ENCODE data around the gene CCDC78. TPM values are rescaled to one million over a fixed set of nuclear protein-coding genes. Genes with fewer than 3 reads are reported as not detected.

The CCDC78 gene
- total and polyA plus RNA-seq, 2 of the 13 experiments (the other 11 are each of a cell fraction or from before 2014, with no cell fraction given), result 0.53 to 1.5 TPM

DNA sequence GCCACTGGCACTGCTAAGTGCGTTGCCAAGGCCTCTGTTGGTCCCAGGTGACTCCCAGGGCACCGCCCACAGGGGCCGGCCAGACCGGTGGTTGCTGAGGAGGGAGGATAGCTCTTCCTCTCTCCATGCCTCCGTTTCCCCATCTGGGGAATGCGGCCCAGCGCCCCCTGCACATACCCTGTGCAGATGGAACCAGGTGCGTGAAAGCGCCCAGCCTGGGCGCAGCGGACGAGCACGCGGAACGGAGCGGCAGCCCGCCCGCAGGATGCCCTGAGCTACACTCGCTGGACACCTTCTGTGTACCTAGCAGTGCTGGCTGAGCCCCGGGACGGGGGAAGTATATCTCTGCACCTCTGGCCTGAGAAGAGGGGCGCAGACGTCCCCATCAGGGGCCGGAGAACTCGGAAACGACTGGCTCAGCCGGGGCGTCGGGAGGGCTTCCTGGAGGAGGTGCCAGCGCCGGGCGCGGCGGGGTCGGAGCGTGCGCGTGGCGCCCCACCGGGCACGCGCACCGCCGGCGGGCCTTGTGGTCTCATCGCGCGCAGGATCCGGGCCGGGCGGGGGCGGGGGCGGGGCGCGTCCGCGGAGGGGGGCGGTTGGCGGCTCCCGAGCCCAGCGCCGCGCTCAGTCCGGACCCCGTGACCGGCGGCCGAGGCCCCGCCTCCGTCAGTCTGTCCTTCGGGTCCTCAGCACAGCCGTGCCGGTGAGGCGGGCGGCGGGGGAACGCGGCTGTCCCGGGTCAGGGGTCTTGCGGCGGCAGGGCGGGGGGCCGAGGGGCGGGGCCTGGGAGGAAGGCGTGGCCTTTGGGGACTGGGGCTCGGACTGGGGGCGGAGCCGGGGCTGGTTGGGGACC is at the start of gene CCDC78, which contains the start of gene HAGHL (continued):
- TF ChIP-seq, protein P1, sequence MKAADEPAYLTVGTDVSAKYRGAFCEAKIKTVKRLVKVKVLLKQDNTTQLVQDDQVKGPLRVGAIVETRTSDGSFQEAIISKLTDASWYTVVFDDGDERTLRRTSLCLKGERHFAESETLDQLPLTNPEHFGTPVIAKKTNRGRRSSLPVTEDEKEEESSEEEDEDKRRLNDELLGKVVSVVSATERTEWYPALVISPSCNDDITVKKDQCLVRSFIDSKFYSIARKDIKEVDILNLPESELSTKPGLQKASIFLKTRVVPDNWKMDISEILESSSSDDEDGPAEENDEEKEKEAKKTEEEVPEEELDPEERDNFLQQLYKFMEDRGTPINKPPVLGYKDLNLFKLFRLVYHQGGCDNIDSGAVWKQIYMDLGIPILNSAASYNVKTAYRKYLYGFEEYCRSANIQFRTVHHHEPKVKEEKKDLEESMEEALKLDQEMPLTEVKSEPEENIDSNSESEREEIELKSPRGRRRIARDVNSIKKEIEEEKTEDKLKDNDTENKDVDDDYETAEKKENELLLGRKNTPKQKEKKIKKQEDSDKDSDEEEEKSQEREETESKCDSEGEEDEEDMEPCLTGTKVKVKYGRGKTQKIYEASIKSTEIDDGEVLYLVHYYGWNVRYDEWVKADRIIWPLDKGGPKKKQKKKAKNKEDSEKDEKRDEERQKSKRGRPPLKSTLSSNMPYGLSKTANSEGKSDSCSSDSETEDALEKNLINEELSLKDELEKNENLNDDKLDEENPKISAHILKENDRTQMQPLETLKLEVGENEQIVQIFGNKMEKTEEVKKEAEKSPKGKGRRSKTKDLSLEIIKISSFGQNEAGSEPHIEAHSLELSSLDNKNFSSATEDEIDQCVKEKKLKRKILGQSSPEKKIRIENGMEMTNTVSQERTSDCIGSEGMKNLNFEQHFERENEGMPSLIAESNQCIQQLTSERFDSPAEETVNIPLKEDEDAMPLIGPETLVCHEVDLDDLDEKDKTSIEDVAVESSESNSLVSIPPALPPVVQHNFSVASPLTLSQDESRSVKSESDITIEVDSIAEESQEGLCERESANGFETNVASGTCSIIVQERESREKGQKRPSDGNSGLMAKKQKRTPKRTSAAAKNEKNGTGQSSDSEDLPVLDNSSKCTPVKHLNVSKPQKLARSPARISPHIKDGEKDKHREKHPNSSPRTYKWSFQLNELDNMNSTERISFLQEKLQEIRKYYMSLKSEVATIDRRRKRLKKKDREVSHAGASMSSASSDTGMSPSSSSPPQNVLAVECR (CRISPR knock-in tag; IDR thresholded peaks at IDR 0.05; ENCODE audit: borderline replicate concordance), result 0 out of 2 replicates have a peak, but pooled peaks have one; percentile 38
- TF ChIP-seq SPEN (CRISPR knock-in tag; IDR thresholded peaks at IDR 0.05; ENCODE audit: low read depth) (no peak; the same call in 1 of the 2 replicates), ERF (CRISPR knock-in tag; IDR thresholded peaks at IDR 0.05) (no peak), ZNF543 (CRISPR knock-in tag; IDR thresholded peaks at IDR 0.05) (no peak), SALL2 (CRISPR knock-in tag; IDR thresholded peaks at IDR 0.05) (0 out of 2 replicates have a peak, but pooled peaks have one; percentile 25), ZNF776 (CRISPR knock-in tag; IDR thresholded peaks at IDR 0.05) (peak; percentile 26; the same call in 1 of the 2 replicates), PHF5A (CRISPR knock-in tag; IDR thresholded peaks at IDR 0.05; ENCODE audit: low read depth, unreplicated experiment) (no peak), CREM (IDR thresholded peaks at IDR 0.05) (no peak), CREM (CRISPR knock-in tag; IDR thresholded peaks at IDR 0.05) (no peak), PRMT3 (CRISPR knock-in tag; IDR thresholded peaks at IDR 0.05; ENCODE audit: borderline replicate concordance, low read depth) (no peak), ZNF839 (CRISPR knock-in tag; IDR thresholded peaks at IDR 0.05; ENCODE audit: borderline replicate concordance) (no peak), IKZF4 (CRISPR knock-in tag; IDR thresholded peaks at IDR 0.05; ENCODE audit: borderline replicate concordance, low read depth, not compliant biosample characterization) (no peak), TOE1 (CRISPR knock-in tag; IDR thresholded peaks at IDR 0.05) (no peak), CCAR2 (optimal IDR thresholded peaks at IDR 0.05; ENCODE audit: low read depth, low read length) (no peak), ZNF788 (CRISPR knock-in tag; IDR thresholded peaks at IDR 0.05; ENCODE audit: borderline replicate concordance) (0 out of 2 replicates have a peak, but pooled peaks have one; percentile 34), ZNF781 (CRISPR knock-in tag; IDR thresholded peaks at IDR 0.05; ENCODE audit: borderline replicate concordance, not compliant biosample characterization) (no peak)
- TF ChIP-seq, protein P2, sequence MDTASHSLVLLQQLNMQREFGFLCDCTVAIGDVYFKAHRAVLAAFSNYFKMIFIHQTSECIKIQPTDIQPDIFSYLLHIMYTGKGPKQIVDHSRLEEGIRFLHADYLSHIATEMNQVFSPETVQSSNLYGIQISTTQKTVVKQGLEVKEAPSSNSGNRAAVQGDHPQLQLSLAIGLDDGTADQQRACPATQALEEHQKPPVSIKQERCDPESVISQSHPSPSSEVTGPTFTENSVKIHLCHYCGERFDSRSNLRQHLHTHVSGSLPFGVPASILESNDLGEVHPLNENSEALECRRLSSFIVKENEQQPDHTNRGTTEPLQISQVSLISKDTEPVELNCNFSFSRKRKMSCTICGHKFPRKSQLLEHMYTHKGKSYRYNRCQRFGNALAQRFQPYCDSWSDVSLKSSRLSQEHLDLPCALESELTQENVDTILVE (CRISPR knock-in tag; IDR thresholded peaks at IDR 0.05), result 0 out of 2 replicates have a peak, but pooled peaks have one; percentile 36
- TF ChIP-seq, protein P3, sequence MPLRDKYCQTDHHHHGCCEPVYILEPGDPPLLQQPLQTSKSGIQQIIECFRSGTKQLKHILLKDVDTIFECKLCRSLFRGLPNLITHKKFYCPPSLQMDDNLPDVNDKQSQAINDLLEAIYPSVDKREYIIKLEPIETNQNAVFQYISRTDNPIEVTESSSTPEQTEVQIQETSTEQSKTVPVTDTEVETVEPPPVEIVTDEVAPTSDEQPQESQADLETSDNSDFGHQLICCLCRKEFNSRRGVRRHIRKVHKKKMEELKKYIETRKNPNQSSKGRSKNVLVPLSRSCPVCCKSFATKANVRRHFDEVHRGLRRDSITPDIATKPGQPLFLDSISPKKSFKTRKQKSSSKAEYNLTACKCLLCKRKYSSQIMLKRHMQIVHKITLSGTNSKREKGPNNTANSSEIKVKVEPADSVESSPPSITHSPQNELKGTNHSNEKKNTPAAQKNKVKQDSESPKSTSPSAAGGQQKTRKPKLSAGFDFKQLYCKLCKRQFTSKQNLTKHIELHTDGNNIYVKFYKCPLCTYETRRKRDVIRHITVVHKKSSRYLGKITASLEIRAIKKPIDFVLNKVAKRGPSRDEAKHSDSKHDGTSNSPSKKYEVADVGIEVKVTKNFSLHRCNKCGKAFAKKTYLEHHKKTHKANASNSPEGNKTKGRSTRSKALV (CRISPR knock-in tag; IDR thresholded peaks at IDR 0.05), result peak; percentile 33; the same call in 1 of the 2 replicates
- TF ChIP-seq, protein P4, sequence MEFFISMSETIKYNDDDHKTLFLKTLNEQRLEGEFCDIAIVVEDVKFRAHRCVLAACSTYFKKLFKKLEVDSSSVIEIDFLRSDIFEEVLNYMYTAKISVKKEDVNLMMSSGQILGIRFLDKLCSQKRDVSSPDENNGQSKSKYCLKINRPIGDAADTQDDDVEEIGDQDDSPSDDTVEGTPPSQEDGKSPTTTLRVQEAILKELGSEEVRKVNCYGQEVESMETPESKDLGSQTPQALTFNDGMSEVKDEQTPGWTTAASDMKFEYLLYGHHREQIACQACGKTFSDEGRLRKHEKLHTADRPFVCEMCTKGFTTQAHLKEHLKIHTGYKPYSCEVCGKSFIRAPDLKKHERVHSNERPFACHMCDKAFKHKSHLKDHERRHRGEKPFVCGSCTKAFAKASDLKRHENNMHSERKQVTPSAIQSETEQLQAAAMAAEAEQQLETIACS (CRISPR knock-in tag; IDR thresholded peaks at IDR 0.05), result peak; percentile 86
- TF ChIP-seq, protein P5, sequence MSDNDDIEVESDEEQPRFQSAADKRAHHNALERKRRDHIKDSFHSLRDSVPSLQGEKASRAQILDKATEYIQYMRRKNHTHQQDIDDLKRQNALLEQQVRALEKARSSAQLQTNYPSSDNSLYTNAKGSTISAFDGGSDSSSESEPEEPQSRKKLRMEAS (IDR thresholded peaks at IDR 0.05), result no peak
